ENCODE results near the gene GMEB2.
A peak's percentile ranks its signal among the peaks of the same experiment; 100 is the strongest.
"Not testable (repeated sequence)": the region's sequence is repeated elsewhere in the genome, so short reads cannot be mapped to it uniquely, and the experiment has no call there.

Gene GMEB2

GRCh38 chr20:63639093-63639975 is 12.4 kb upstream of the GMEB2 start:
- no peak for DNase-seq (ENCODE audit: low spot score)

GRCh38 chr20:63636752-63637628 is 10.1 kb upstream of the GMEB2 start:
- DNase-seq (ENCODE audit: low spot score), result no peak

GRCh38 chr20:63635431-63636141 is 8.7 kb upstream of the GMEB2 start:
- peak; percentile 98 for DNase-seq (ENCODE audit: low spot score)

GRCh38 chr20:63633732-63634131 is 6.8 kb upstream of the GMEB2 start:
- DNase-seq (ENCODE audit: low spot score), result no peak

GRCh38 chr20:63631426-63631825 is 4.5 kb upstream of the GMEB2 start:
- not testable (repeated sequence) for DNase-seq (ENCODE audit: low spot score)

- not testable (repeated sequence) for DNase-seq (ENCODE audit: low spot score)
These were observed 4.1 kb upstream of the GMEB2 start for GRCh38 chr20:63630956-63631355.

GRCh38 chr20:63628246-63628975 is 1.5 kb upstream of the GMEB2 start:
- DNase-seq (ENCODE audit: low spot score), result peak; percentile 91

- DNase-seq (ENCODE audit: low spot score), result no peak
These were observed 897 bp upstream of the GMEB2 start for GRCh38 chr20:63627751-63628245.

- DNase-seq (ENCODE audit: low spot score), result peak; percentile 96
These were observed 339 bp upstream of the GMEB2 start for GRCh38 chr20:63627129-63627750.

- DNase-seq (ENCODE audit: low spot score), result peak; percentile 39
These were observed 1.0 kb downstream of the GMEB2 start for GRCh38 chr20:63625771-63626423.

- DNase-seq (ENCODE audit: low spot score), result no peak
These were observed 2.4 kb downstream of the GMEB2 start for GRCh38 chr20:63624486-63624885.

GRCh38 chr20:63622732-63623131 is 4.2 kb downstream of the GMEB2 start:
- DNase-seq (ENCODE audit: low spot score), result no peak

- DNase-seq (ENCODE audit: low spot score), result no peak
These were observed 4.8 kb downstream of the GMEB2 start for GRCh38 chr20:63622096-63622495.

- no peak for DNase-seq (ENCODE audit: low spot score)
These were observed 5.9 kb downstream of the GMEB2 start for GRCh38 chr20:63620991-63621390.

- no peak for DNase-seq (ENCODE audit: low spot score)
These were observed 7.4 kb downstream of the GMEB2 start for GRCh38 chr20:63619505-63619904.

GRCh38 chr20:63619086-63619485 is 7.8 kb downstream of the GMEB2 start:
- DNase-seq (ENCODE audit: low spot score), result no peak

GRCh38 chr20:63618291-63618980 is 8.5 kb downstream of the GMEB2 start:
- DNase-seq (ENCODE audit: low spot score), result no peak

GRCh38 chr20:63617876-63618265 is 9.0 kb downstream of the GMEB2 start:
- DNase-seq (ENCODE audit: low spot score), result no peak

GRCh38 chr20:63617092-63617875 is 9.6 kb downstream of the GMEB2 start:
- DNase-seq (ENCODE audit: low spot score), result no peak
